H9 (cell line): ENCODE results near the gene ATG5. TPM values are rescaled to one million over a fixed set of nuclear protein-coding genes. Genes with fewer than 3 reads are reported as not detected.

Experiments used
- DNase-seq: peaks from one replicate; pipeline ENCODE4 v3.0.0-alpha.2; 2017
- H2AFZ ChIP-seq: one replicate; pipeline ENCODE4 v1.6.1; 2013; ENCODE audit warnings: mild to moderate bottlenecking, low read length, control low read depth, moderate library complexity
- H2AK5ac ChIP-seq: 2 replicates; pipeline ENCODE4 v1.6.1; 2013; ENCODE audit warnings: low read length, control low read depth, mixed read lengths; ENCODE audit not compliant: insufficient read length
- H2BK120ac ChIP-seq: one replicate; pipeline ENCODE4 v1.6.1; 2013; ENCODE audit warnings: low read depth, mild to moderate bottlenecking, low read length, control low read depth, inconsistent platforms; ENCODE audit not compliant: poor library complexity, severe bottlenecking
- H2BK12ac ChIP-seq: 2 replicates; pipeline ENCODE4 v1.6.1; 2013; ENCODE audit warnings: low read length, control low read depth, mixed read lengths, low read depth; ENCODE audit not compliant: insufficient read length
- H2BK15ac ChIP-seq: 2 replicates; pipeline ENCODE4 v1.6.1; 2013; ENCODE audit warnings: low read depth, low read length, control low read depth
- H2BK20ac ChIP-seq: one replicate; pipeline ENCODE4 v1.6.1; 2013; ENCODE audit warnings: low read depth, mild to moderate bottlenecking, low read length, control low read depth, inconsistent platforms; ENCODE audit not compliant: poor library complexity, severe bottlenecking
- H2BK5ac ChIP-seq: 2 replicates; pipeline ENCODE4 v1.6.1; 2013; ENCODE audit warnings: low read length, control low read depth, mixed read lengths; ENCODE audit not compliant: insufficient read length
- H3K14ac ChIP-seq: 2 replicates; pipeline ENCODE4 v1.6.1; 2013; ENCODE audit warnings: low read length, control low read depth; ENCODE audit not compliant: insufficient read depth
- H3K18ac ChIP-seq: 2 replicates; pipeline ENCODE4 v1.6.1; 2013; ENCODE audit warnings: low read depth, mild to moderate bottlenecking, mixed read lengths, low read length, control low read depth; ENCODE audit not compliant: insufficient read length
- H3K23ac ChIP-seq: 2 replicates; pipeline ENCODE4 v1.6.1; 2013; ENCODE audit warnings: low read length, control low read depth, mixed read lengths, low read depth; ENCODE audit not compliant: insufficient read length
- H3K23me2 ChIP-seq: 2 replicates; pipeline ENCODE4 v1.6.1; 2013; ENCODE audit warnings: low read depth, mild to moderate bottlenecking, mixed read lengths, low read length, control low read depth; ENCODE audit not compliant: insufficient read length, poor library complexity, severe bottlenecking
- H3K27ac ChIP-seq: 2 replicates; pipeline ENCODE4 v1.5.1; 2013; ENCODE audit warnings: low read length, control low read depth, mixed read lengths, low read depth; ENCODE audit not compliant: insufficient read length
- H3K27me3 ChIP-seq: 2 replicates; pipeline ENCODE4 v1.6.1; 2013; ENCODE audit warnings: low read length, control low read depth, inconsistent platforms; ENCODE audit not compliant: insufficient read depth
- H3K4ac ChIP-seq: 2 replicates; pipeline ENCODE4 v1.6.1; 2013; ENCODE audit warnings: low read depth, mild to moderate bottlenecking, control low read depth, inconsistent platforms, low read length, moderate library complexity
- H3K4me1 ChIP-seq: 2 replicates; pipeline ENCODE4 v1.6.1; 2013; ENCODE audit warnings: low read length, control low read depth, inconsistent platforms; ENCODE audit not compliant: insufficient read depth
- H3K4me2 ChIP-seq: 2 replicates; pipeline ENCODE4 v1.6.1; 2013; ENCODE audit warnings: low read length, control low read depth, mixed read lengths; ENCODE audit not compliant: insufficient read length, insufficient read depth
- H3K56ac ChIP-seq: 2 replicates; pipeline ENCODE4 v1.6.1; 2013; ENCODE audit warnings: low read depth, mild to moderate bottlenecking, mixed read lengths, low read length, control low read depth; ENCODE audit not compliant: insufficient read length
- H3K79me1 ChIP-seq: 2 replicates; pipeline ENCODE4 v1.6.1; 2013; ENCODE audit warnings: low read depth, mild to moderate bottlenecking, moderate library complexity, low read length, control low read depth, inconsistent platforms; ENCODE audit not compliant: insufficient read depth, poor library complexity, severe bottlenecking
- H3K79me2 ChIP-seq: 2 replicates; pipeline ENCODE4 v1.6.1; 2013; ENCODE audit warnings: low read length, control low read depth, inconsistent platforms; ENCODE audit not compliant: insufficient read depth
- H3K9ac ChIP-seq: 2 replicates; pipeline ENCODE4 v1.6.1; 2013; ENCODE audit warnings: low read length, control low read depth, mixed read lengths; ENCODE audit not compliant: insufficient read length; ENCODE audit errors: extremely low read depth
- H3K9me3 ChIP-seq: one replicate; pipeline ENCODE4 v1.6.1; 2013; ENCODE audit warnings: low read depth, low read length, inconsistent platforms; ENCODE audit not compliant: control insufficient read depth
- H3T11ph ChIP-seq: one replicate; pipeline ENCODE4 v1.6.1; 2013; ENCODE audit warnings: mild to moderate bottlenecking, low read length, control low read depth, inconsistent platforms
- H4K20me1 ChIP-seq: one replicate; pipeline ENCODE4 v1.6.1; 2013; ENCODE audit not compliant: control insufficient read depth, insufficient read length, insufficient read depth
- H4K5ac ChIP-seq: 2 replicates; pipeline ENCODE4 v1.6.1; 2013; ENCODE audit warnings: low read depth, mild to moderate bottlenecking, mixed read lengths, low read length, control low read depth; ENCODE audit not compliant: insufficient read length
- H4K8ac ChIP-seq: replicated peaks from 2 replicates; pipeline ENCODE4 v1.6.1; 2013; ENCODE audit warnings: low read length, control low read depth, mixed read lengths, low read depth; ENCODE audit not compliant: insufficient read length
- H4K91ac ChIP-seq: 2 replicates; pipeline ENCODE4 v1.6.1; 2013; ENCODE audit warnings: low read depth, mild to moderate bottlenecking, moderate library complexity, mixed read lengths, low read length, control low read depth; ENCODE audit not compliant: insufficient read length
- H3K27ac Mint-ChIP-seq, 3 experiments: 2 replicates in 2 of 3; 3 replicates in 1 of 3; pipeline ENCODE4 v1.8.0; 2020 to 2021; ENCODE audit warnings: mixed read lengths in 3 of 3, mild to moderate bottlenecking in 1 of 3, moderate library complexity in 1 of 3
- H3K27me3 Mint-ChIP-seq: 2 replicates; pipeline ENCODE4 v1.8.0; 2021; ENCODE audit warnings: low read depth, mild to moderate bottlenecking, moderate library complexity, mixed read lengths
- H3K36me3 Mint-ChIP-seq, 3 experiments: 2 replicates in 2 of 3; 3 replicates in 1 of 3; pipeline ENCODE4 v1.8.0; 2020 to 2021; ENCODE audit warnings: low read depth in 3 of 3, mixed read lengths in 3 of 3; ENCODE audit not compliant: insufficient read depth in 1 of 3
- H3K4me1 Mint-ChIP-seq, 2 experiments: 2 replicates each; pipeline ENCODE4 v1.8.0; 2020; ENCODE audit warnings: mixed read lengths in 2 of 2
- H3K4me3 Mint-ChIP-seq, 2 experiments: 2 replicates in 1 of 2; 3 replicates in 1 of 2; pipeline ENCODE4 v1.8.0; 2020 to 2021; ENCODE audit warnings: mild to moderate bottlenecking in 2 of 2, mixed read lengths in 2 of 2, moderate library complexity in 1 of 2
- H3K9me3 Mint-ChIP-seq, 2 experiments: 2 replicates in 1 of 2; 3 replicates in 1 of 2; pipeline ENCODE4 v1.8.0; 2020; ENCODE audit warnings: mild to moderate bottlenecking in 2 of 2, mixed read lengths in 2 of 2, moderate library complexity in 1 of 2
- CTCF ChIP-seq: fragments of 200-600 bp; sonication (generic); conservative IDR thresholded peaks from 3 replicates; pipeline ENCODE4 v1.8.0; 2021; ENCODE audit warnings: antibody characterized with exemption, mild to moderate bottlenecking
- WGBS: extraction: QIAGEN DNeasy Blood & Tissue Kit; methylation state at CpG from one replicate; pipeline ENCODE4 v1.1.7; 2013; ENCODE audit warnings: missing lambda C conversion rate, low lambda C conversion rate, mixed read lengths; ENCODE audit not compliant: insufficient read length; ENCODE audit errors: extremely low coverage; 5-methylcytosine and 5-hydroxymethylcytosine counted together
- total RNA-seq: library from RNA; stranded (reverse); gene quantifications from 2 replicates; pipeline ENCODE4 v1.2.1, GENCODE V29; 2021

ATG5 gene
- total RNA-seq, 1 experiment from 2014 or later = 36.7 TPM

GRCh38 chr6:106160189-106160588 is 165.4 kb downstream of the ATG5 start:
- Mint-ChIP-seq H3K9me3 (no peaks in the 10 kb centered on the region), H3K4me3 (no peak overlapping the region), H3K27ac (no peak overlapping the region), H3K27me3 (peaks cover 3% of the 10 kb centered on the region; the same call in 1 of the 2 replicates), H3K4me1 (peaks cover 25 to 43% of the 10 kb centered on the region in 2 experiments), H3K36me3 (no peaks in the 10 kb centered on the region; a peak in 1 of 7 replicates)
- Histone ChIP-seq H3K4me1 (peaks cover 2% of the 10 kb centered on the region; the same call in 1 of the 2 replicates), H3K4ac (no peak overlapping the region), H2BK20ac (no peak overlapping the region), H3K4me2 (no peak overlapping the region), H3K18ac (no peak overlapping the region), H2BK15ac (no peak overlapping the region), H3K9me3 (no peaks in the 10 kb centered on the region), H4K5ac (no peak overlapping the region), H3K79me1 (no peaks in the 10 kb centered on the region), H2BK120ac (no peak overlapping the region), H3K27ac (no peak overlapping the region), H4K91ac (no peak overlapping the region), H3K23ac (no peak overlapping the region), H3K23me2 (no peaks in the 10 kb centered on the region), H2BK12ac (no peak overlapping the region), H3K79me2 (no peaks in the 10 kb centered on the region), H4K8ac (no peak overlapping the region), H3K56ac (no peak overlapping the region), H3K9ac (no peak overlapping the region), H2BK5ac (no peak overlapping the region), H3K27me3 (no peaks in the 10 kb centered on the region; the same call in 1 of the 2 replicates), H2AK5ac (no peak overlapping the region), H3T11ph (no peak overlapping the region), H2AFZ (no peak overlapping the region), H3K14ac (no peak overlapping the region), H4K20me1 (no peaks in the 10 kb centered on the region)
- TF ChIP-seq CTCF = no peak
- WGBS = no CpG with 5 or more reads among the region's 3 CpGs
- no peak for DNase-seq
